Activated B cell treated with CpG ODN at 0.5 μM for 24 hours (primary cell): Measurements from ENCODE around the gene VDR. TPM values are rescaled to one million over a fixed set of nuclear protein-coding genes. Genes with fewer than 3 reads are reported as not detected.

Experiments used
- ATAC-seq: fragments of 200-7000 bp; cut with Tn5 transposase; one replicate; pipeline ENCODE4 v1.10.0; 2021; ENCODE audit warnings: low read depth, mild to moderate bottlenecking, moderate library complexity
- CTCF ChIA-PET: fragments of 350-600 bp; sonication (Branson Sonifier 250); formaldehyde crosslinking; loops from one replicate; lab custom pipeline; 2021; ENCODE audit warnings: antibody characterized with exemption; lab: Charles Lee
- POLR2A ChIA-PET: fragments of 350-600 bp; sonication (Branson Sonifier 250); formaldehyde crosslinking; loops from one replicate; lab custom pipeline; 2021; ENCODE audit warnings: antibody characterized with exemption; lab: Charles Lee
- DNase-seq: peaks from one replicate; pipeline ENCODE4 v3.0.0; 2022
- H3K27ac Mint-ChIP-seq: one replicate; pipeline ENCODE4 v1.8.0; 2020; ENCODE audit warnings: mixed read lengths
- H3K27me3 Mint-ChIP-seq: one replicate; pipeline ENCODE4 v1.8.0; 2021; ENCODE audit warnings: mixed read lengths
- H3K36me3 Mint-ChIP-seq: one replicate; pipeline ENCODE4 v1.8.0; 2021; ENCODE audit warnings: low read depth, mixed read lengths
- H3K4me1 Mint-ChIP-seq: one replicate; pipeline ENCODE4 v1.8.0; 2021; ENCODE audit warnings: mixed read lengths
- H3K4me3 Mint-ChIP-seq: one replicate; pipeline ENCODE4 v1.8.0; 2020; ENCODE audit warnings: mild to moderate bottlenecking, mixed read lengths
- H3K9me3 Mint-ChIP-seq: one replicate; pipeline ENCODE4 v1.8.0; 2020; ENCODE audit warnings: mixed read lengths
- intact Hi-C: fragments of 100-400 bp; cut with micrococcal nuclease; formaldehyde crosslinking; loops from one replicate; pipeline ENCODE4 v1.15.1; 2024
- total RNA-seq: library from RNA; stranded (reverse); gene quantifications from 2 replicates; pipeline ENCODE4 v1.2.3, GENCODE V29; 2022
- TF ChIP-seq, protein P1 (sequence below): fragments of 200-600 bp; IDR thresholded peaks from one replicate; pipeline ENCODE4 v1.8.0; 2022; ENCODE audit warnings: antibody characterized with exemption, mild to moderate bottlenecking

The VDR gene
- total RNA-seq, 1 donor from 2014 or later = 0.86 TPM

DNA sequence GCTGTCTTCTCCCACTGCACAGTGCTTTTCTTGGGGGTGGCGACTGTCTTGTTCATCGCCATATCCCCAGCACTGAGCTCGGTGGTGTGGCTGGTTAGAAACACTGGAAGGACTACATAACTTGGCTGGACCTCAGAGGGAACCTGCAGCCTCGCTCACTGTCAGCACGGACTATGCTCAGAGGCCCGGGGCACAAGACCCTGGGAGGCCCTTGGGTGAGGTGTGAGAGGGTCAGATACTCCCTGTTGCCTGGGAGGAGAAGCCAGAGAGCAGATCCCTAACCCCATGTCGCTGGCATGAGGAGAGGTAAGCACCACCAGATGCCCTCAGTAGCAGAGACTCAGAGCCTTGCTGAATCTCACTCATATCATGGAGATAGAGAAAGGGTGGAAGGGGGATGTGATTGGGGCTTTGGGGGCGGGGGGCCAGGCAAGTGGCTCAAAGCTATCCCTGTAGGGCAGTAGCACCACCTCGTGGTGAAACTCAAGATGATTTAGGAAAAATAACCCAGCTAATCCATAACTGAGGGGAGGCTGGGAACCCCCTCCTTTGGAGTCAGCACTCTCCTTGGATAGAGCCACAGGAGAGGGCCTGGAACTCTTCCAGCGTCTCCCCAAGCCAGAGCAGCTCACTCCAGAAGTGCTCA, 66.4 kb downstream of the VDR start:
- Mint-ChIP-seq H3K27ac (no peak overlapping the region), H3K27me3 (no peaks in the 10 kb centered on the region), H3K36me3 (no peaks in the 10 kb centered on the region), H3K9me3 (no peaks in the 10 kb centered on the region), H3K4me3 (no peak overlapping the region), H3K4me1 (peaks cover 49% of the 10 kb centered on the region)
- DNase-seq = no peak
- TF ChIP-seq, protein P1, sequence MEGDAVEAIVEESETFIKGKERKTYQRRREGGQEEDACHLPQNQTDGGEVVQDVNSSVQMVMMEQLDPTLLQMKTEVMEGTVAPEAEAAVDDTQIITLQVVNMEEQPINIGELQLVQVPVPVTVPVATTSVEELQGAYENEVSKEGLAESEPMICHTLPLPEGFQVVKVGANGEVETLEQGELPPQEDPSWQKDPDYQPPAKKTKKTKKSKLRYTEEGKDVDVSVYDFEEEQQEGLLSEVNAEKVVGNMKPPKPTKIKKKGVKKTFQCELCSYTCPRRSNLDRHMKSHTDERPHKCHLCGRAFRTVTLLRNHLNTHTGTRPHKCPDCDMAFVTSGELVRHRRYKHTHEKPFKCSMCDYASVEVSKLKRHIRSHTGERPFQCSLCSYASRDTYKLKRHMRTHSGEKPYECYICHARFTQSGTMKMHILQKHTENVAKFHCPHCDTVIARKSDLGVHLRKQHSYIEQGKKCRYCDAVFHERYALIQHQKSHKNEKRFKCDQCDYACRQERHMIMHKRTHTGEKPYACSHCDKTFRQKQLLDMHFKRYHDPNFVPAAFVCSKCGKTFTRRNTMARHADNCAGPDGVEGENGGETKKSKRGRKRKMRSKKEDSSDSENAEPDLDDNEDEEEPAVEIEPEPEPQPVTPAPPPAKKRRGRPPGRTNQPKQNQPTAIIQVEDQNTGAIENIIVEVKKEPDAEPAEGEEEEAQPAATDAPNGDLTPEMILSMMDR = no peak
- intact Hi-C loops = loop anchor here (1.0 to 2.0 kb wide), 4 partner anchors 96 to 326 kb away; no protein-coding TSS in a partner anchor
- ChIA-PET POLR2A (interaction anchor here (0.6 to 15.3 kb wide), 10 partner anchors 25 to 98 kb away, joined by 3 to 573 read pairs (median 4); partner anchors contain the start of genes HDAC7 and SLC48A1), CTCF (interaction anchor here (0.5 to 11.6 kb wide), 36 partner anchors 8 to 817 kb away, joined by 3 to 245 read pairs (median 6); partner anchors contain the start of genes HDAC7, RAPGEF3, RPAP3 and SLC48A1)
- ATAC-seq = peak; percentile 35

- Mint-ChIP-seq H3K27ac (peak overlapping the region; percentile 36), H3K4me1 (peaks cover 58% of the 10 kb centered on the region), H3K36me3 (no peaks in the 10 kb centered on the region), H3K9me3 (no peaks in the 10 kb centered on the region), H3K4me3 (peak overlapping the region; percentile 25), H3K27me3 (no peaks in the 10 kb centered on the region)
- TF ChIP-seq, protein P1 = no peak
- ChIA-PET CTCF (interaction anchor here (0.5 to 11.6 kb wide), 28 partner anchors 9 to 780 kb away, joined by 3 to 245 read pairs (median 8); partner anchors contain the start of genes HDAC7, RAPGEF3, RPAP3 and SLC48A1), POLR2A (interaction anchor here (0.6 to 15.3 kb wide), 8 partner anchors 9 to 97 kb away, joined by 4 to 573 read pairs (median 4); partner anchors contain the start of gene HDAC7)
- ATAC-seq = peak; percentile 52
- peak; percentile 53 for DNase-seq
- intact Hi-C loops = loop anchor here (1.0 to 2.0 kb wide), 9 partner anchors 18 to 327 kb away; partner anchors contain the start of gene HDAC7
These were observed 67.3 kb downstream of the VDR start for GRCh38 chr12:47837190-47838171.

GRCh38 chr12:47835831-47836155, 69.0 kb downstream of the VDR start:
- intact Hi-C loops = no loop called here
- H3K4me3 Mint-ChIP-seq = peak overlapping the region; percentile 3
- H3K27me3 Mint-ChIP-seq = no peaks in the 10 kb centered on the region
- H3K27ac Mint-ChIP-seq = peak overlapping the region; percentile 70
- TF ChIP-seq, protein P1 = no peak
- H3K9me3 Mint-ChIP-seq = no peaks in the 10 kb centered on the region
- no peaks in the 10 kb centered on the region for H3K36me3 Mint-ChIP-seq
- ATAC-seq (no peak), DNase-seq (no peak)
- POLR2A ChIA-PET = interaction anchor here (0.6 to 15.3 kb wide), 6 partner anchors 22 to 130 kb away, joined by 3 to 573 read pairs (median 4); partner anchors contain the start of genes ENDOU, HDAC7 and RPAP3
- peaks cover 72% of the 10 kb centered on the region for H3K4me1 Mint-ChIP-seq
- CTCF ChIA-PET = interaction anchor here (0.7 to 11.6 kb wide), 16 partner anchors 8 to 417 kb away, joined by 3 to 245 read pairs (median 6); partner anchors contain the start of genes HDAC7, RPAP3 and SLC48A1

GRCh38 chr12:47835006-47835830, 69.6 kb downstream of the VDR start:
- intact Hi-C loops = no loop called here
- TF ChIP-seq, protein P1 = no peak
- no peak for DNase-seq
- Mint-ChIP-seq H3K4me1 (peaks cover 72% of the 10 kb centered on the region), H3K36me3 (no peaks in the 10 kb centered on the region), H3K9me3 (no peaks in the 10 kb centered on the region), H3K27me3 (no peaks in the 10 kb centered on the region), H3K27ac (peak overlapping the region; percentile 70), H3K4me3 (peak overlapping the region; percentile 3)
- ChIA-PET POLR2A (interaction anchor here (0.6 to 15.3 kb wide), 8 partner anchors 22 to 129 kb away, joined by 3 to 573 read pairs (median 4); partner anchors contain the start of genes ENDOU, HDAC7 and RPAP3), CTCF (interaction anchor here (0.8 to 11.6 kb wide), 17 partner anchors 8 to 137 kb away, joined by 3 to 245 read pairs (median 7); partner anchors contain the start of genes HDAC7, RPAP3 and SLC48A1)
- ATAC-seq = no peak
